IPS-20b (cell line): ENCODE data around the gene ZNF615.
"Not testable (repeated sequence)": the region's sequence is repeated elsewhere in the genome, so short reads cannot be mapped to it uniquely, and the experiment has no call there.

Experiments used
- H3K27ac ChIP-seq: one replicate; pipeline ENCODE4 v1.5.1; 2013; ENCODE audit warnings: low read length
- H3K27me3 ChIP-seq: 2 replicates; pipeline ENCODE4 v1.6.1; 2013; ENCODE audit warnings: mild to moderate bottlenecking, low read length, inconsistent platforms; ENCODE audit not compliant: insufficient read depth
- H3K36me3 ChIP-seq: 2 replicates; pipeline ENCODE4 v1.6.1; 2013; ENCODE audit warnings: low read depth, mild to moderate bottlenecking, inconsistent platforms, low read length, moderate library complexity; ENCODE audit not compliant: insufficient read depth
- H3K4me1 ChIP-seq: 2 replicates; pipeline ENCODE4 v1.6.1; 2013; ENCODE audit warnings: mild to moderate bottlenecking, control low read depth, inconsistent platforms, low read length, moderate library complexity; ENCODE audit not compliant: insufficient read depth
- H3K4me3 ChIP-seq: 2 replicates; pipeline ENCODE4 v1.5.1; 2013; ENCODE audit warnings: mild to moderate bottlenecking, low read length, inconsistent platforms
- H3K9ac ChIP-seq: 2 replicates; pipeline ENCODE4 v1.6.1; 2013; ENCODE audit warnings: low read depth, mild to moderate bottlenecking, inconsistent platforms, low read length, moderate library complexity
- H3K9me3 ChIP-seq: 2 replicates; pipeline ENCODE4 v1.6.1; 2013; ENCODE audit warnings: mild to moderate bottlenecking, low read depth, low read length, inconsistent platforms; ENCODE audit not compliant: insufficient read depth

The ZNF615 gene

DNA sequence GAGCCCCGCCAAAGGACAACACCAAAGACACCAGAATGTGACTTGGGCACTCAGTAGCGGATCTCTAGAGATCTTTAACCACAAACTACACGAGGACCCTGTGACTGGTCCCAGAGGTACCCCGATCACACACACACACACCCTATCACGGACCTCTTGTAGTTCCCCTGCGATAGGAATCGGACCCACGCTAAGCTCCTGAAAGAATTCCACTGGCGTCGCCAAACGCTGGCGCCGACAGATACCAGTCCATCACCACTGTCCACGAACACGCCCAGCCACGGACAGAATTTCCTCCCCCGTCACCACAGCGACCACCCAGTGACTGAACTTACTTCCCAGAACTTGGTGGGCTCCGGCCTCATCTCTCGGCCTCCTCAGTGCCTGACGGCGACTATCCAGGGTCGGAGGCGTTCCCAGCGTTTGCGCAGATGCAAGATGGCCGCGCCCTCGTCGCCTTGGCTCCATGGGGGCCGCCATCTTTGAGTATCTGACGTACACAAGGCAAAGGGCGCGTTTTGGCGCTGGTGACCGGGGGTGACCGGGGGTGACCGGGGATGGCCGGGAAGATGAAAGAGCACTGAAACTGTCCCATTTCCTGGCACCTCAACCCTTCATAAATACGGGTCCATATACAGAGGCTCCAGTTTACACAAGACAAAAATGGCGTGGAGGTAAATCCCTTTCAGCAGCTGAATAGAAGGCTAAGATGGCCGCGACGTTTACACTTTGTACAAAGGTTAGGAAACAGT lies at the start of gene ZNF615:
ZNF615 (minus strand) TSS at position 406 of the 752 bp plus-strand sequence. CDS start 4,500 bp downstream, outside the sequence.
- peaks cover 7% of the 10 kb centered on the region; the same call in 1 of the 2 replicates for H3K36me3 ChIP-seq
- peak within 1 kb of the TSS; percentile 92 for H3K9ac ChIP-seq
- peak within 1 kb of the TSS; percentile 86 for H3K4me3 ChIP-seq
- H3K27ac ChIP-seq: peak within 1 kb of the TSS; percentile 85
- H3K27me3 ChIP-seq: no peaks in the 10 kb centered on the region
- H3K4me1 ChIP-seq: no peaks in the 10 kb centered on the region
- no peaks in the 10 kb centered on the region for H3K9me3 ChIP-seq

DNA sequence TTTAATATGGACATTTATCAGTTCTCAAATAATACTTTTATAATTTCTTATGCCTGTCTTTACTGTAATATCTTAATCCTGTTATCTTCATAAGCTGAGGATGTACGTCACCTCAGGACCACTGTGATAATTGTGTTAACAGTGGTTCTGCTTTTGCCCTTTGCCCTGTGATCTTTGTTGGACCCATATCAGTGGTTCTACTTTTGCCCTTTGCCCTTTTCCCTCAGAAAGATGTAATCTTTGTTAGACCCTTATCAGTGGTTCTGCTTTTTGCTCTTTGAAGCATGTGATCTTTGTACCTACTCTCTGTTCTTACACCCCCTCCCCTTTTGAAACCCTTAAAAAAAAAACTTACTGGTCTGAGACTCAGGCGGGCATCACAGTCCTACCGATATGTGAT lies 48.5 kb upstream of the ZNF615 start:
- H3K27ac ChIP-seq, H3K27me3 ChIP-seq, H3K4me3 ChIP-seq, H3K36me3 ChIP-seq, H3K9ac ChIP-seq, H3K4me1 ChIP-seq: not testable (repeated sequence)
- H3K9me3 ChIP-seq: peaks cover 43% of the 10 kb centered on the region

- not testable (repeated sequence) for H3K4me1 ChIP-seq, H3K27ac ChIP-seq, H3K36me3 ChIP-seq, H3K9ac ChIP-seq, H3K27me3 ChIP-seq, H3K4me3 ChIP-seq
- peaks cover 25% of the 10 kb centered on the region for H3K9me3 ChIP-seq
These were observed 43.7 kb upstream of the ZNF615 start for GRCh38 chr19:52051736-52052135.

DNA sequence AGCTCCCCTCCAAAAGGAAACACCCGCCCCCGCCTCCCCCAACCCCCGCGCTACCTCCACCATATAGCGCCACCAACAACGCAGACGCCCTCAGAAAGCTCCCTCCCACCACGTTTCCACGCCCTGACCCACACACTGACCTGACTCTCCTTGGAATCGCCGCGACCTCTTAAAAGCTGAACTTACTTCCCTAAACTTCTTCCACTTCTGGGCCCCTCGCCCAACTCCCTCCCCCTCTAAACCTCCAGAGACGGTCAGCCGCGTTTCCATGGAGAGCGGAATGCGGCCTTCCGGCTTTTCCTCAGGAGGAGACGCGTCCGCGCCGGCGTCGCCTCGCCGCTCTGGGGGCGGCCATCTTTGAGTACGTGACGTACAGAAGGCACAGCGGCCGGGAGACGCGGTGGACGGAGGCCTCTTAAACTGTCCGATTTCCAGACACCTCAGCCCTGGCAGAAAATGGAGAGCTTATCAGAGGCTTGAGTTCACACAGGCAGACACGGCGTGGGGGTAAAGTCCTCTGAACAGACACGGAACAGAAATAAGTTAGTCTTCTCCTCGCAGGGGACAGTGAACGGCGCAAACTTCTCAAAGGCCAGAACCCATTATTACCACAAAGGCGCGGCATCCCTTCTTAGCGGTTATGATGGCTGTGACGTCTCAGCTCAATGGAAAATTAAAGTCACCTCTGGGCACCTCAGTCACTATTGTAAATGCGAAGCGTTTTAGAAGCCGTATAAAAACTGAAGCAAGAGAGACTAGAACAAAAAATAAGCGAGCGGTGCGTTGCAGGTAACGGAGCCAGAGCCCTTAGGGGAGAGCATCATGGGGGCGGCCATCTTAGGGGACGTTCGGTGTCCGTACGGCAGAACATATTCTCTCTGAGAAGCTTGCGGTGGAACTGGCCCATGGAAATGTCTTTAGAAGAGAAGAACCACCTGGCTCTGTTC lies 40.8 kb upstream of the ZNF615 start, which contains the start of gene ZNF432:
ZNF432 (minus strand) TSS at position 284 of the 947 bp plus-strand sequence. CDS start 1,970 bp downstream, outside the sequence.
- Histone ChIP-seq H3K4me3 (peak within 1 kb of the TSS; percentile 91), H3K27ac (peak within 1 kb of the TSS; percentile 75), H3K9me3 (peaks cover 20% of the 10 kb centered on the region), H3K36me3 (peaks cover 17% of the 10 kb centered on the region), H3K9ac (peak within 1 kb of the TSS; percentile 93; the same call in 1 of the 2 replicates), H3K27me3 (no peaks in the 10 kb centered on the region), H3K4me1 (no peaks in the 10 kb centered on the region)

GRCh38 chr19:52039169-52039568 lies 31.2 kb upstream of the ZNF615 start:
- peaks cover 76% of the 10 kb centered on the region for H3K36me3 ChIP-seq

GRCh38 chr19:52034051-52034728 lies 26.2 kb upstream of the ZNF615 start:
- Histone ChIP-seq H3K27ac (no peak overlapping the region), H3K4me1 (no peaks in the 10 kb centered on the region), H3K9me3 (peaks cover 77% of the 10 kb centered on the region), H3K27me3 (no peaks in the 10 kb centered on the region), H3K36me3 (peaks cover 83% of the 10 kb centered on the region), H3K4me3 (peak overlapping the region; percentile 12; the same call in 1 of the 2 replicates), H3K9ac (no peak overlapping the region)

More at GRCh38 chr19:52039169-52039568, 31.2 kb upstream of the ZNF615 start:
- H3K9ac ChIP-seq: no peak overlapping the region
- H3K27ac ChIP-seq: no peak overlapping the region
- no peak overlapping the region for H3K4me3 ChIP-seq
- no peaks in the 10 kb centered on the region for H3K4me1 ChIP-seq
- no peaks in the 10 kb centered on the region for H3K27me3 ChIP-seq
- peaks cover 49% of the 10 kb centered on the region for H3K9me3 ChIP-seq

- H3K36me3 ChIP-seq: peaks cover 52% of the 10 kb centered on the region
- peak overlapping the region; percentile 99 for H3K9ac ChIP-seq
- H3K27me3 ChIP-seq: no peaks in the 10 kb centered on the region
- peak overlapping the region; percentile 92 for H3K27ac ChIP-seq
- peaks cover 34% of the 10 kb centered on the region for H3K9me3 ChIP-seq
- H3K4me1 ChIP-seq: 0 out of 2 replicates have a peak, but pooled peaks cover 6% of the 10 kb centered on the region
- peak overlapping the region; percentile 98 for H3K4me3 ChIP-seq
These were observed 20.7 kb upstream of the ZNF615 start for GRCh38 chr19:52028780-52029123.

GRCh38 chr19:52028027-52028779 lies 20.2 kb upstream of the ZNF615 start, which contains the start of gene ZNF614:
ZNF614 (minus strand) TSS chr19:52028379; CDS start chr19:52025745, 2,634 bp downstream.
- Histone ChIP-seq H3K9me3 (peaks cover 28% of the 10 kb centered on the region), H3K27me3 (no peaks in the 10 kb centered on the region), H3K36me3 (peaks cover 52% of the 10 kb centered on the region), H3K4me1 (0 out of 2 replicates have a peak, but pooled peaks cover 6% of the 10 kb centered on the region), H3K9ac (peak within 1 kb of the TSS; percentile 99), H3K4me3 (peak within 1 kb of the TSS; percentile 98), H3K27ac (peak within 1 kb of the TSS; percentile 92)

DNA sequence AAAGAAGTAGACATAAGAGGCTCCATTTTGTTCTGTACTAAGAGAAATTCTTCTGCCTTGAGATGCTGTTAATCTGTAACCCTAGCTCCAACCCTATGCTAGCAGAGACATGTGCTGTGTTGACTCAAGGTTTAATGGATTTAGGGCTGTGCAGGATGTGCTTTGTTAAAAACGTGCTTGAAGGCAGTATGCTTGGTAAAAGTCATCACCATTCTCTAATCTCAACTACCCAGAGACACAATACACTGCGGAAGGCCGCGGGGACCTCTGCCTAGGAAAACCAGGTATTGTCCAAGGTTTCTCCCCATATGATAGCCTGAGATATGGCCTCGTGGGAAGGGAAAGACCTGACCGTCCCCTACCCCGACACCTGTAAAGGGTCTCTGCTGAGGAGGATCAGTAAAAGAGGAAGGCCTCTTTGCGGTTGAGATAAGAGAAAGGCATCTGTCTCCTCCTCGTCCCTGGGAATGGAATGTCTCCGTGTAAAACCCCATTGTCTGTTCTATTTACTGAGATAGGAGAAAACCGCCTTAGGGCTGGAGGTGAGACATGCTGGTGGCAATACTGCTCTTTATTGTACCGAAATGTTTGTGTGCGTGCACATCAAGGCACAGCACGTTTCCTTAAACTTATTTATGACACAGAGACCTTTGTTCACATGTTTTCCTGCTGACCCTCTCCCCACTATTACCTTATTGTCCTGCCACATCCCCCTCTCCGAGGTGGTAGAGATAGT lies 18.4 kb upstream of the ZNF615 start:
- H3K4me1 ChIP-seq, H3K27me3 ChIP-seq, H3K27ac ChIP-seq, H3K9ac ChIP-seq: not testable (repeated sequence)
- Histone ChIP-seq H3K36me3 (peaks cover 51% of the 10 kb centered on the region), H3K4me3 (peak overlapping the region; percentile 98; the same call in 1 of the 2 replicates), H3K9me3 (peaks cover 10% of the 10 kb centered on the region; the same call in 1 of the 2 replicates)

- H3K27ac ChIP-seq, H3K27me3 ChIP-seq, H3K4me3 ChIP-seq, H3K9me3 ChIP-seq, H3K4me1 ChIP-seq, H3K9ac ChIP-seq: not testable (repeated sequence)
- H3K36me3 ChIP-seq: peaks cover 61% of the 10 kb centered on the region
These were observed 16.5 kb upstream of the ZNF615 start for GRCh38 chr19:52024478-52024877.
